GM19023 (cell line): ENCODE data around the gene ARNT2.

Experiments
- ATAC-seq: cut with Tn5 transposase; IDR thresholded peaks from one replicate; pipeline ENCODE4 v1.9.1; 2021; ENCODE audit warnings: mild to moderate bottlenecking, moderate library complexity; ENCODE audit not compliant: unreplicated experiment

ARNT2 gene

GRCh38 chr15:80464951-80465625 is 60.9 kb downstream of the ARNT2 start:
- no peak for ATAC-seq

- no peak for ATAC-seq
Observed at GRCh38 chr15:80465626-80466005, 61.4 kb downstream of the ARNT2 start.

GRCh38 chr15:80466543-80466942 is 62.4 kb downstream of the ARNT2 start:
- no peak for ATAC-seq

- no peak for ATAC-seq
Observed at GRCh38 chr15:80467311-80467714, 63.1 kb downstream of the ARNT2 start.

- no peak for ATAC-seq
Observed at GRCh38 chr15:80468796-80469195, 64.6 kb downstream of the ARNT2 start.

GRCh38 chr15:80471881-80472280 is 67.7 kb downstream of the ARNT2 start:
- no peak for ATAC-seq

GRCh38 chr15:80473286-80474223 is 69.4 kb downstream of the ARNT2 start:
- no peak for ATAC-seq

GRCh38 chr15:80474224-80475215 is 70.3 kb downstream of the ARNT2 start:
- no peak for ATAC-seq

GRCh38 chr15:80475572-80475971 is 71.4 kb downstream of the ARNT2 start:
- no peak for ATAC-seq

- no peak for ATAC-seq
Observed at GRCh38 chr15:80476036-80476435, 71.9 kb downstream of the ARNT2 start.

GRCh38 chr15:80478075-80478474 is 73.9 kb downstream of the ARNT2 start:
- ATAC-seq: no peak

GRCh38 chr15:80479191-80479590 is 75.0 kb downstream of the ARNT2 start:
- ATAC-seq: no peak

GRCh38 chr15:80480171-80480811 is 76.1 kb downstream of the ARNT2 start:
- ATAC-seq: no peak

- ATAC-seq: no peak
Observed at GRCh38 chr15:80480909-80481308, 76.7 kb downstream of the ARNT2 start.

GRCh38 chr15:80482696-80483095 is 78.5 kb downstream of the ARNT2 start:
- ATAC-seq: no peak

- no peak for ATAC-seq
Observed at GRCh38 chr15:80483725-80484161, 79.6 kb downstream of the ARNT2 start.

- no peak for ATAC-seq
Observed at GRCh38 chr15:80484333-80484864, 80.2 kb downstream of the ARNT2 start.

- ATAC-seq: no peak
Observed at GRCh38 chr15:80485370-80486164, 81.4 kb downstream of the ARNT2 start.

GRCh38 chr15:80487839-80488390 is 83.7 kb downstream of the ARNT2 start:
- ATAC-seq: no peak
